Fibroblast of villous mesenchyme (primary cell): ENCODE measurements around the gene RCOR3. TPM values are rescaled to one million over a fixed set of nuclear protein-coding genes. Genes with fewer than 3 reads are reported as not detected.
"Not testable (repeated sequence)": the region's sequence is repeated elsewhere in the genome, so short reads cannot be mapped to it uniquely, and the experiment has no call there.

Experiments
- DNase-seq: peaks from one replicate; pipeline ENCODE4 v3.0.0-alpha.2; 2010; ENCODE audit warnings: low read depth
- H3K4me3 ChIP-seq: 2 replicates; pipeline ENCODE4 v1.5.1; 2011; ENCODE audit warnings: low read depth, mild to moderate bottlenecking, low read length
- CTCF ChIP-seq: IDR thresholded peaks from 2 replicates; pipeline ENCODE4 v1.5.1; 2012; ENCODE audit warnings: low read depth, mild to moderate bottlenecking, low read length; ENCODE audit not compliant: insufficient read depth
- total RNA-seq: library from RNA; depleted of rRNA; stranded (reverse); fragments of >200 nt; gene quantifications from 2 replicates; pipeline ENCODE4 v1.2.3, GENCODE V29; 2012

Gene RCOR3
- total RNA-seq, 1 donor, result 32.0 TPM

- TF ChIP-seq CTCF, result no peak
Observed at GRCh38 chr1:211319892-211320291, 60.7 kb downstream of the RCOR3 start.

GRCh38 chr1:211320980-211321379 lies 61.8 kb downstream of the RCOR3 start:
- H3K4me3 ChIP-seq, result no peak overlapping the region
- TF ChIP-seq CTCF, result no peak
- DNase-seq, result no peak

More at GRCh38 chr1:211319892-211320291, 60.7 kb downstream of the RCOR3 start:
- no peak for DNase-seq
- no peak overlapping the region for H3K4me3 ChIP-seq

GRCh38 chr1:211321646-211322045 lies 62.5 kb downstream of the RCOR3 start:
- H3K4me3 ChIP-seq, DNase-seq: not testable (repeated sequence)

GRCh38 chr1:211323156-211324063 lies 64.2 kb downstream of the RCOR3 start:
- H3K4me3 ChIP-seq, result no peak overlapping the region
- DNase-seq, result peak; percentile 61
- peak; percentile 93 for TF ChIP-seq CTCF

- no peak overlapping the region for H3K4me3 ChIP-seq
- no peak for TF ChIP-seq CTCF
- DNase-seq, result no peak
Observed at GRCh38 chr1:211324992-211325775, 66.0 kb downstream of the RCOR3 start.

- DNase-seq, result no peak
- TF ChIP-seq CTCF, result no peak
- peak overlapping the region; percentile 75 for H3K4me3 ChIP-seq
Observed at GRCh38 chr1:211326140-211326527, 67.0 kb downstream of the RCOR3 start.
